OCI-LY3 (cell line): ENCODE data around the gene B3GALT5.

ENCODE experiments used
- H2AFZ ChIP-seq: fragments of 200-600, 300-600 bp; shearing (Covaris generic); 2 replicates; pipeline ENCODE4 v1.6.0; 2014; ENCODE audit warnings: antibody characterized with exemption, low read depth, low read length
- H3K27ac ChIP-seq: fragments of 200-600, 300-600 bp; sonication (generic); 2 replicates; pipeline ENCODE4 v1.5.1; 2014; ENCODE audit warnings: mild to moderate bottlenecking, low read length, moderate library complexity, mixed read lengths
- H3K27me3 ChIP-seq: fragments of 200-600, 300-600 bp; sonication (generic); 2 replicates; pipeline ENCODE4 v1.6.1; 2014; ENCODE audit warnings: low read depth, low read length, mixed read lengths
- H3K36me3 ChIP-seq: fragments of 200-600, 300-600 bp; sonication (generic); replicated peaks from 2 replicates; pipeline ENCODE3; 2014; ENCODE audit warnings: low read depth, low read length, mixed read lengths
- H3K4me1 ChIP-seq: fragments of 300-600, 200-600 bp; sonication (generic); 2 replicates; pipeline ENCODE4 v1.6.1; 2014; ENCODE audit warnings: low read length, mixed read lengths
- H3K4me2 ChIP-seq: fragments of 200-600, 300-600 bp; sonication (generic); 2 replicates; pipeline ENCODE4 v1.6.1; 2014; ENCODE audit warnings: low read length, mixed read lengths
- H3K4me3 ChIP-seq: fragments of 300-600, 200-600 bp; sonication (generic); 2 replicates; pipeline ENCODE4 v1.5.1; 2014; ENCODE audit warnings: antibody characterized with exemption, mild to moderate bottlenecking, low read length, moderate library complexity
- H3K79me2 ChIP-seq: fragments of 300-600, 200-600 bp; shearing (Covaris generic); 2 replicates; pipeline ENCODE4 v1.6.1; 2014; ENCODE audit warnings: mild to moderate bottlenecking, low read length, mixed read lengths
- H3K9ac ChIP-seq: fragments of 300-600, 200-600 bp; shearing (Covaris generic); 2 replicates; pipeline ENCODE4 v1.6.0; 2014; ENCODE audit warnings: mild to moderate bottlenecking, low read length, moderate library complexity
- H3K9me3 ChIP-seq: fragments of 200-600, 300-600 bp; shearing (Covaris generic); 2 replicates; pipeline ENCODE4 v1.6.1; 2014; ENCODE audit warnings: low read length, mixed read lengths; ENCODE audit not compliant: insufficient read depth
- H4K20me1 ChIP-seq: fragments of 200-600, 300-600 bp; sonication (generic); 2 replicates; pipeline ENCODE4 v1.6.1; 2016; ENCODE audit warnings: low read length, mixed read lengths; ENCODE audit not compliant: insufficient read depth
- EZH2phosphoT487 ChIP-seq: fragments of 200-600 bp; shearing (Covaris generic); IDR thresholded peaks from 2 replicates; pipeline ENCODE4 v1.6.1; 2018; ENCODE audit warnings: antibody characterized with exemption, mixed run types, low read depth
- TF ChIP-seq, protein P1 (sequence below): fragments of 200-600, 300-600 bp; sonication (generic); IDR thresholded peaks from 2 replicates; pipeline ENCODE4 v1.5.1; 2014; ENCODE audit warnings: antibody characterized with exemption, low read length, low read depth

Gene B3GALT5

DNA sequence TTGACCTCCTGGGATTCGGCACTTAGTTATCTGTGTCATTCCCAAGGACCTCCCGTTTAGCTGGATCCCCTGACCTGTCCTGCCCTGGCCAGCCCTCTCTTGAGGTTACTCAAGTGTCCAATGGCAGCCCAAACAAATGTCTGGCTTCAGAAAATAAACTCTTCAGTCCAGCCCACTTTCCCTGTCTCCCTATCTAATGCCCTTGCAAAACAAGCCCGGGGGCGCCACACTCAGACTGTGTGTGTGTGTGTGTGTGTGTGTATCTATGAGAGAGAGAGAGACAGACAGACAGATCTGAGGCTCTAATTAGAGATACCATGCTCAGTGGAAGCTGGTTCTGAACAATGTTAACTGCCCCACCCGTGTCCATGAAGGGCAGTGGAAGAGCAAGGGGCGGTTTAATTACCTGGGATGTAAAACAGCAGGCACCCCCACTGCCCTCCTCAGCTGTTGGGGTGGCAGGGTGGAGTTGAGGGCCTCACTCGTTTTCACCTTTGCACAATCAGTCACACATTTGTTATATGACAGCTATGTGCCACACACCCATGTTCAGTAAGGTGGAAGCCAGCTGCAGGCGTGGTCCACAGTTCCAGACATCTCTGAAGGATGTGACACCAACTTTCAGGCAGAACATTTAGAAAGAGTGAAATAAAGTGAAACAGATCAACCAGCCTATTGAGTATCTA is 57.4 kb downstream of the B3GALT5 start:
- Histone ChIP-seq H3K79me2 (no peaks in the 10 kb centered on the region), H3K9me3 (no peaks in the 10 kb centered on the region), H4K20me1 (no peaks in the 10 kb centered on the region), H3K27me3 (peaks cover 3% of the 10 kb centered on the region; the same call in 1 of the 2 replicates), H3K27ac (no peak overlapping the region), H3K4me1 (no peaks in the 10 kb centered on the region), H3K36me3 (no peaks in the 10 kb centered on the region), H2AFZ (no peak overlapping the region), H3K4me3 (no peak overlapping the region), H3K4me2 (no peak overlapping the region), H3K9ac (no peak overlapping the region)
- TF ChIP-seq, protein P1, sequence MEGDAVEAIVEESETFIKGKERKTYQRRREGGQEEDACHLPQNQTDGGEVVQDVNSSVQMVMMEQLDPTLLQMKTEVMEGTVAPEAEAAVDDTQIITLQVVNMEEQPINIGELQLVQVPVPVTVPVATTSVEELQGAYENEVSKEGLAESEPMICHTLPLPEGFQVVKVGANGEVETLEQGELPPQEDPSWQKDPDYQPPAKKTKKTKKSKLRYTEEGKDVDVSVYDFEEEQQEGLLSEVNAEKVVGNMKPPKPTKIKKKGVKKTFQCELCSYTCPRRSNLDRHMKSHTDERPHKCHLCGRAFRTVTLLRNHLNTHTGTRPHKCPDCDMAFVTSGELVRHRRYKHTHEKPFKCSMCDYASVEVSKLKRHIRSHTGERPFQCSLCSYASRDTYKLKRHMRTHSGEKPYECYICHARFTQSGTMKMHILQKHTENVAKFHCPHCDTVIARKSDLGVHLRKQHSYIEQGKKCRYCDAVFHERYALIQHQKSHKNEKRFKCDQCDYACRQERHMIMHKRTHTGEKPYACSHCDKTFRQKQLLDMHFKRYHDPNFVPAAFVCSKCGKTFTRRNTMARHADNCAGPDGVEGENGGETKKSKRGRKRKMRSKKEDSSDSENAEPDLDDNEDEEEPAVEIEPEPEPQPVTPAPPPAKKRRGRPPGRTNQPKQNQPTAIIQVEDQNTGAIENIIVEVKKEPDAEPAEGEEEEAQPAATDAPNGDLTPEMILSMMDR, result no peak
- no peak for TF ChIP-seq EZH2phosphoT487

DNA sequence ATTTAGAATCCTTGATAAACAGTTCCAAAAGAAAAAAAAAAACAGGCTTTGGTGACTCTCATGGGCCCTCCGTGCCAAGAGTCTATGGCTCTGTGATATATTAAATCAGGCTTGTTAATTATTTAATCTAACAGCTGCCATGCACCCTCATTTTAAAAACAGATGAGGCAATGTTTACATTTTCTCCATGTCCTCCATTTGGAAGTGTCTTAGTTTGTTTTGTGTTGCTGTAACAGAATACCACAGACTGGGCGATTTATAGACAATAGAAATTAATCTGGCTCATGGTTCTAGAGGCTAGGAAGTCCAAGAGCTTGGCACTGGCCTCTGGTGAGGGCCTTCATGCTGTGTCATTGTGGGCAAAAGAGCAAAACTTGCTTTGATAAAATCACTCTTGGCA is 58.0 kb downstream of the B3GALT5 start:
- Histone ChIP-seq H3K9ac (no peak overlapping the region), H3K4me2 (no peak overlapping the region), H3K36me3 (no peaks in the 10 kb centered on the region), H3K79me2 (no peaks in the 10 kb centered on the region), H4K20me1 (no peaks in the 10 kb centered on the region), H3K4me1 (no peaks in the 10 kb centered on the region), H2AFZ (no peak overlapping the region), H3K4me3 (no peak overlapping the region), H3K27ac (no peak overlapping the region), H3K27me3 (peaks cover 3% of the 10 kb centered on the region; the same call in 1 of the 2 replicates), H3K9me3 (no peaks in the 10 kb centered on the region)
- TF ChIP-seq, protein P1, result no peak
- no peak for TF ChIP-seq EZH2phosphoT487

DNA sequence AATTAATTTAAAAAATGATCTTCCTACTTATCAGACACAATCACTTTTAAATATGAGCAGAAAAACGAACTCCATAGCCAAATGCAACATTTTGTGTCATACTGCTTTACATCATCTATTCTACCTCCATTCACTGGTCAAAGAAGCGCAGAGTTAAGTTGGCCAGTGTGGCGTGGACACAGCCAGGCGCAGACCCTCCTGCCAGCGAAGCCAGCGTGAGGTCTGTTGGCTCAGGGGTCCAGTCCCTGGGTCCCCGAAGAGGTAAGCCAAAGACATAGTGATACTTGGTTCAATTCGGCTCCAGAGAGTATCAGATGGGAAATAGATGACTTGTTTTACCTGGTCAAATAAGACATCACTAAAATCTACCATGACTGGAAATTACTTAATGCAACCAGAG is 59.2 kb downstream of the B3GALT5 start:
- Histone ChIP-seq H3K79me2 (no peaks in the 10 kb centered on the region), H3K27me3 (peaks cover 3% of the 10 kb centered on the region; the same call in 1 of the 2 replicates), H3K9me3 (no peaks in the 10 kb centered on the region), H3K4me3 (no peak overlapping the region), H2AFZ (no peak overlapping the region), H3K36me3 (no peaks in the 10 kb centered on the region), H4K20me1 (no peaks in the 10 kb centered on the region), H3K27ac (no peak overlapping the region), H3K9ac (no peak overlapping the region), H3K4me2 (no peak overlapping the region), H3K4me1 (no peaks in the 10 kb centered on the region)
- TF ChIP-seq EZH2phosphoT487, result no peak
- TF ChIP-seq, protein P1, result no peak

DNA sequence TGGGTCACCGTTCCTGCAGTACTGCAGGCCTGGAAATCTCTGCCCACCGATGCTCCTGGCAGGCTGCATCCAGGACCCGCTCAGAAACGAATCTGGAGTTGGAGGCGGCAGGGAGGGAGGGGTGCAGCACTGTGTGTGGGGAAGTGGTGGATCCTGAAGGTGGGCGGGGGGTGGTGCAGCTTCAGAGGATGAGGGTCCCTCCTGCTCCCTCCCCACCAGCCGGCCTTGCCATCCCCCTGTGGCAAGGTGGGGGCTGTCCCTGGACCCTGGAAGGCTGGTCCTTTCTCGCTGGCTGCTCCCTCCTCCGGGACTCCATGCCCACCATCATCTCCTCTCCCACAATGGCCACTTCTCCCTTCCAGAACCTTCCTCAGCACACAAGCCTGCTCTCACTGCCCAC is 60.4 kb downstream of the B3GALT5 start:
- H2AFZ ChIP-seq, result no peak overlapping the region
- TF ChIP-seq, protein P1, result no peak
- TF ChIP-seq EZH2phosphoT487, result no peak
- no peak overlapping the region for H3K4me2 ChIP-seq
- no peak overlapping the region for H3K4me3 ChIP-seq
- H4K20me1 ChIP-seq, result no peaks in the 10 kb centered on the region
- no peaks in the 10 kb centered on the region for H3K36me3 ChIP-seq
- H3K27me3 ChIP-seq, result peaks cover 3% of the 10 kb centered on the region; the same call in 1 of the 2 replicates
- H3K4me1 ChIP-seq, result no peaks in the 10 kb centered on the region
- no peaks in the 10 kb centered on the region for H3K79me2 ChIP-seq
- no peaks in the 10 kb centered on the region for H3K9me3 ChIP-seq
- H3K27ac ChIP-seq, result no peak overlapping the region
- H3K9ac ChIP-seq, result no peak overlapping the region
